Measurements from ENCODE around the gene BLOC1S5. TPM values are rescaled to one million over a fixed set of nuclear protein-coding genes. Genes with fewer than 3 reads are reported as not detected.

Gene BLOC1S5
- polyA plus RNA-seq, 1 of the 3 experiments (the other 2 are of a cell fraction) = 4.4 TPM

DNA sequence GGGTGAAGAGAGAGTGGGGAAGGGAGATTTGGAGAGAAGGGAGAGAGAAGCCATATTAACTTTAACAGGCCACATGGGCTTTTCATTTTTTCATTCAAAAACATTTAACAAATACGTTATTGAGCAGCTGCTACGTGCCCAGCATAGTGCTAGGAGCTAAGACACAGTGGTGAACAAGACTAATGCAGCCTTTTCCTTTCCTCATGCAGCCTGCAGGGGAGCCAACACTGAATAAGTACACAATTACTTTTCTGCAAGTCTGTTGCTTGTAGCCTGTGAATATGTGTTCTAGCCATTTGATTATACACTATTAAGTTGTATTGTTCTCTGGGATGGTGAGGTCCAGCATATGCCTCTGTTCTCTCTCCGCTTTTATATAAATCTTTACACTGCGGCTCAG, 1.9 kb upstream of the BLOC1S5 start:
- Histone ChIP-seq H3K4me1 (ENCODE audit: control insufficient read depth in 1 of 2, insufficient read depth in 2 of 2, low read depth in 1 of 2, low read length in 1 of 2) (peaks cover 0 to 4% of the 10 kb centered on the region in 2 experiments; a peak in 3 of 4 replicates), H3K27me3 (ENCODE audit: insufficient read depth) (no peaks in the 10 kb centered on the region), H3K79me2 (ENCODE audit: insufficient read depth) (peaks cover 5% of the 10 kb centered on the region; the same call in 1 of the 2 replicates), H4K20me1 (ENCODE audit: insufficient read depth) (no peaks in the 10 kb centered on the region), H3K27ac (ENCODE audit: low read depth in 2 of 2, low read length in 1 of 2) (no peak overlapping the region), H3K9me3 (no peaks in the 10 kb centered on the region), H3F3A (replicated peaks; ENCODE audit: insufficient read depth) (no peaks in the 10 kb centered on the region), H3K9ac (no peak overlapping the region), H2AFZ (ENCODE audit: low read depth) (no peak overlapping the region), H3K4me3 (ENCODE audit: low read depth in 2 of 2, low read length in 1 of 2) (no peak overlapping the region), H3K9me2 (no peaks in the 10 kb centered on the region), H3K36me3 (replicated peaks in 1 of 2; ENCODE audit: control insufficient read depth in 1 of 2, insufficient read depth in 2 of 2, low read length in 1 of 2) (peaks cover 11 to 12% of the 10 kb centered on the region in 2 experiments), H3K4me2 (no peak overlapping the region)
- WGBS (ENCODE audit: low lambda C conversion rate) = 86% methylated on average over 4 of the region's 4 CpGs
- TF ChIP-seq SIN3A (IDR thresholded peaks at IDR 0.05; ENCODE audit: borderline replicate concordance, low read depth, low read length) (no peak), RAD21 (IDR thresholded peaks at IDR 0.05; ENCODE audit: low read length) (no peak), JUND (IDR thresholded peaks at IDR 0.05) (no peak)
- TF ChIP-seq, protein P1, sequence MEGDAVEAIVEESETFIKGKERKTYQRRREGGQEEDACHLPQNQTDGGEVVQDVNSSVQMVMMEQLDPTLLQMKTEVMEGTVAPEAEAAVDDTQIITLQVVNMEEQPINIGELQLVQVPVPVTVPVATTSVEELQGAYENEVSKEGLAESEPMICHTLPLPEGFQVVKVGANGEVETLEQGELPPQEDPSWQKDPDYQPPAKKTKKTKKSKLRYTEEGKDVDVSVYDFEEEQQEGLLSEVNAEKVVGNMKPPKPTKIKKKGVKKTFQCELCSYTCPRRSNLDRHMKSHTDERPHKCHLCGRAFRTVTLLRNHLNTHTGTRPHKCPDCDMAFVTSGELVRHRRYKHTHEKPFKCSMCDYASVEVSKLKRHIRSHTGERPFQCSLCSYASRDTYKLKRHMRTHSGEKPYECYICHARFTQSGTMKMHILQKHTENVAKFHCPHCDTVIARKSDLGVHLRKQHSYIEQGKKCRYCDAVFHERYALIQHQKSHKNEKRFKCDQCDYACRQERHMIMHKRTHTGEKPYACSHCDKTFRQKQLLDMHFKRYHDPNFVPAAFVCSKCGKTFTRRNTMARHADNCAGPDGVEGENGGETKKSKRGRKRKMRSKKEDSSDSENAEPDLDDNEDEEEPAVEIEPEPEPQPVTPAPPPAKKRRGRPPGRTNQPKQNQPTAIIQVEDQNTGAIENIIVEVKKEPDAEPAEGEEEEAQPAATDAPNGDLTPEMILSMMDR (IDR thresholded peaks at IDR 0.05) = peak; percentile 7; the same call in 1 of the 2 replicates
- ChIA-PET CTCF (no interaction called here), POLR2A (no interaction called here)
- DNase-seq = no peak

DNA sequence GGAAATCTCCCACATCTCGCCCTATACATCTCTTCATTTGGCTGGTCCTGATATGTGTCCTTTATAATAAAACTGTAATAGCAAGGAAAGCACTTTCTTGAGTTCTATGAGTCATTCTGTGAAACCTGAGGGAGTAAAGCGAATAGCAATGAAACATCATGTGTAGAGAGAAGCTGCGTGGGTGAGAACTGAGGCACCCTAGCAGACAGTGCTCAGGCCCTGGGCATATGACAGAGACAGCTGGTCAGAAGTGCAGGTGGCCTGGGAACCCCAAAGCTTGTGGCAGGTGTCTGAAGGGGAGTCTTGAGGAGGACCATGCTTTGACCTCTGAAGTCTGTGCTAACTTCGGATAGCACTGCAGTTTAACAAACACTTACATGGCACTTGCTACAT, 1.3 kb upstream of the BLOC1S5 start:
- TF ChIP-seq, protein P2, sequence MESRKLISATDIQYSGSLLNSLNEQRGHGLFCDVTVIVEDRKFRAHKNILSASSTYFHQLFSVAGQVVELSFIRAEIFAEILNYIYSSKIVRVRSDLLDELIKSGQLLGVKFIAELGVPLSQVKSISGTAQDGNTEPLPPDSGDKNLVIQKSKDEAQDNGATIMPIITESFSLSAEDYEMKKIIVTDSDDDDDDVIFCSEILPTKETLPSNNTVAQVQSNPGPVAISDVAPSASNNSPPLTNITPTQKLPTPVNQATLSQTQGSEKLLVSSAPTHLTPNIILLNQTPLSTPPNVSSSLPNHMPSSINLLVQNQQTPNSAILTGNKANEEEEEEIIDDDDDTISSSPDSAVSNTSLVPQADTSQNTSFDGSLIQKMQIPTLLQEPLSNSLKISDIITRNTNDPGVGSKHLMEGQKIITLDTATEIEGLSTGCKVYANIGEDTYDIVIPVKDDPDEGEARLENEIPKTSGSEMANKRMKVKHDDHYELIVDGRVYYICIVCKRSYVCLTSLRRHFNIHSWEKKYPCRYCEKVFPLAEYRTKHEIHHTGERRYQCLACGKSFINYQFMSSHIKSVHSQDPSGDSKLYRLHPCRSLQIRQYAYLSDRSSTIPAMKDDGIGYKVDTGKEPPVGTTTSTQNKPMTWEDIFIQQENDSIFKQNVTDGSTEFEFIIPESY (IDR thresholded peaks at IDR 0.05; ENCODE audit: borderline replicate concordance, low read depth) = no peak
- TF ChIP-seq RFX5 (IDR thresholded peaks at IDR 0.05; ENCODE audit: low read length) (no peak), NRF1 (IDR thresholded peaks at IDR 0.05; ENCODE audit: low read depth, low read length) (no peak), CHD2 (IDR thresholded peaks at IDR 0.05; ENCODE audit: low read length, partially characterized antibody) (no peak), RXRA (IDR thresholded peaks at IDR 0.05; ENCODE audit: borderline replicate concordance, low read depth) (no peak), FOXJ3 (CRISPR knock-in tag; IDR thresholded peaks at IDR 0.05) (no peak), TCF12 (IDR thresholded peaks at IDR 0.05) (no peak), SMC3 (IDR thresholded peaks at IDR 0.05; ENCODE audit: low read depth, low read length) (no peak), NFIC (IDR thresholded peaks at IDR 0.05; ENCODE audit: borderline replicate concordance) (no peak), JUND (IDR thresholded peaks at IDR 0.05) (no peak)
- TF ChIP-seq, protein P3, sequence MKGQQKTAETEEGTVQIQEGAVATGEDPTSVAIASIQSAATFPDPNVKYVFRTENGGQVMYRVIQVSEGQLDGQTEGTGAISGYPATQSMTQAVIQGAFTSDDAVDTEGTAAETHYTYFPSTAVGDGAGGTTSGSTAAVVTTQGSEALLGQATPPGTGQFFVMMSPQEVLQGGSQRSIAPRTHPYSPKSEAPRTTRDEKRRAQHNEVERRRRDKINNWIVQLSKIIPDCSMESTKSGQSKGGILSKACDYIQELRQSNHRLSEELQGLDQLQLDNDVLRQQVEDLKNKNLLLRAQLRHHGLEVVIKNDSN (IDR thresholded peaks at IDR 0.05; ENCODE audit: borderline replicate concordance, low read depth) = no peak
- TF ChIP-seq, protein P4, sequence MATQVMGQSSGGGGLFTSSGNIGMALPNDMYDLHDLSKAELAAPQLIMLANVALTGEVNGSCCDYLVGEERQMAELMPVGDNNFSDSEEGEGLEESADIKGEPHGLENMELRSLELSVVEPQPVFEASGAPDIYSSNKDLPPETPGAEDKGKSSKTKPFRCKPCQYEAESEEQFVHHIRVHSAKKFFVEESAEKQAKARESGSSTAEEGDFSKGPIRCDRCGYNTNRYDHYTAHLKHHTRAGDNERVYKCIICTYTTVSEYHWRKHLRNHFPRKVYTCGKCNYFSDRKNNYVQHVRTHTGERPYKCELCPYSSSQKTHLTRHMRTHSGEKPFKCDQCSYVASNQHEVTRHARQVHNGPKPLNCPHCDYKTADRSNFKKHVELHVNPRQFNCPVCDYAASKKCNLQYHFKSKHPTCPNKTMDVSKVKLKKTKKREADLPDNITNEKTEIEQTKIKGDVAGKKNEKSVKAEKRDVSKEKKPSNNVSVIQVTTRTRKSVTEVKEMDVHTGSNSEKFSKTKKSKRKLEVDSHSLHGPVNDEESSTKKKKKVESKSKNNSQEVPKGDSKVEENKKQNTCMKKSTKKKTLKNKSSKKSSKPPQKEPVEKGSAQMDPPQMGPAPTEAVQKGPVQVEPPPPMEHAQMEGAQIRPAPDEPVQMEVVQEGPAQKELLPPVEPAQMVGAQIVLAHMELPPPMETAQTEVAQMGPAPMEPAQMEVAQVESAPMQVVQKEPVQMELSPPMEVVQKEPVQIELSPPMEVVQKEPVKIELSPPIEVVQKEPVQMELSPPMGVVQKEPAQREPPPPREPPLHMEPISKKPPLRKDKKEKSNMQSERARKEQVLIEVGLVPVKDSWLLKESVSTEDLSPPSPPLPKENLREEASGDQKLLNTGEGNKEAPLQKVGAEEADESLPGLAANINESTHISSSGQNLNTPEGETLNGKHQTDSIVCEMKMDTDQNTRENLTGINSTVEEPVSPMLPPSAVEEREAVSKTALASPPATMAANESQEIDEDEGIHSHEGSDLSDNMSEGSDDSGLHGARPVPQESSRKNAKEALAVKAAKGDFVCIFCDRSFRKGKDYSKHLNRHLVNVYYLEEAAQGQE (IDR thresholded peaks at IDR 0.05; ENCODE audit: low read depth, low read length) = no peak
- TF ChIP-seq, protein P1 (IDR thresholded peaks at IDR 0.05) = no peak
- TF ChIP-seq, protein P5, sequence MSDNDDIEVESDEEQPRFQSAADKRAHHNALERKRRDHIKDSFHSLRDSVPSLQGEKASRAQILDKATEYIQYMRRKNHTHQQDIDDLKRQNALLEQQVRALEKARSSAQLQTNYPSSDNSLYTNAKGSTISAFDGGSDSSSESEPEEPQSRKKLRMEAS (IDR thresholded peaks at IDR 0.05; ENCODE audit: low read depth) = no peak
- Histone ChIP-seq H3K4me1 (ENCODE audit: control insufficient read depth in 1 of 2, insufficient read depth in 2 of 2, low read depth in 1 of 2, low read length in 1 of 2) (peaks cover 0 to 4% of the 10 kb centered on the region in 2 experiments; a peak in 3 of 4 replicates), H3K36me3 (replicated peaks in 1 of 2; ENCODE audit: control insufficient read depth in 1 of 2, insufficient read depth in 2 of 2, low read length in 1 of 2) (peaks cover 12 to 13% of the 10 kb centered on the region in 2 experiments), H3K9ac (no peak overlapping the region), H3K79me2 (ENCODE audit: insufficient read depth) (peaks cover 5% of the 10 kb centered on the region; the same call in 1 of the 2 replicates), H3K27ac (ENCODE audit: low read depth in 2 of 2, low read length in 1 of 2) (no peak overlapping the region), H3K4me2 (no peak overlapping the region), H3K9me3 (no peaks in the 10 kb centered on the region), H4K20me1 (ENCODE audit: insufficient read depth) (no peaks in the 10 kb centered on the region), H3K27me3 (ENCODE audit: insufficient read depth) (no peaks in the 10 kb centered on the region), H3K9me2 (no peaks in the 10 kb centered on the region), H3K4me3 (ENCODE audit: low read depth in 2 of 2, low read length in 1 of 2) (no peak overlapping the region), H3F3A (replicated peaks; ENCODE audit: insufficient read depth) (no peaks in the 10 kb centered on the region), H2AFZ (ENCODE audit: low read depth) (peak overlapping the region; percentile 94; the same call in 1 of the 2 replicates)
- WGBS (ENCODE audit: low lambda C conversion rate) = 74% methylated on average over 4 of the region's 4 CpGs
- no peak for DNase-seq
- POLR2A ChIA-PET = no interaction called here
- CTCF ChIA-PET = no interaction called here

Data from SK-N-SH (cell line).